ENCODE results near the gene BMS1.

GRCh38 chr10:42780456-42780855 lies 2.1 kb upstream of the BMS1 start:
- TF ChIP-seq POLR2A (IDR thresholded peaks at IDR 0.05) (no peak), CTCF (IDR thresholded peaks at IDR 0.05) (no peak), POLR2AphosphoS5 (IDR thresholded peaks at IDR 0.05) (no peak)
